SK-N-SH treated with all-trans-retinoic acid at 6 μM for 48 hours (cell line): ENCODE results near the gene TNFSF13.

Source experiments
- BACH2 ChIP-seq: fragments of 250-450 bp; sonication (Bioruptor Pico); IDR thresholded peaks from 2 replicates; pipeline ENCODE4 v1.9.0; 2021; ENCODE audit warnings: mild to moderate bottlenecking, borderline replicate concordance
- GLIS3 ChIP-seq: fragments of 250-450 bp; sonication (Bioruptor Pico); IDR thresholded peaks from 2 replicates; pipeline ENCODE4 v1.5.0; 2020; ENCODE audit warnings: mild to moderate bottlenecking, moderate library complexity
- OSR1 ChIP-seq: fragments of 250-450 bp; sonication (Bioruptor Pico); IDR thresholded peaks from 2 replicates; pipeline ENCODE4 v1.8.0; 2022; ENCODE audit warnings: moderate library complexity, mild to moderate bottlenecking, inconsistent platforms
- ZC3H10 ChIP-seq: fragments of 250-450 bp; sonication (Bioruptor Pico); IDR thresholded peaks from 2 replicates; pipeline ENCODE4 v1.5.1; 2021; ENCODE audit warnings: mild to moderate bottlenecking, moderate library complexity
- ZFP3 ChIP-seq: fragments of 250-450 bp; sonication (Bioruptor Pico); IDR thresholded peaks from 2 replicates; pipeline ENCODE4 v1.5.0; 2020; ENCODE audit warnings: mild to moderate bottlenecking, moderate library complexity
- ZFP30 ChIP-seq: fragments of 450-650 bp; formaldehyde crosslinking; IDR thresholded peaks from 2 replicates; pipeline ENCODE4 v1.5.0; 2022; ENCODE audit warnings: mild to moderate bottlenecking, moderate library complexity
- TF ChIP-seq, protein P1 (sequence below): fragments of 250-450 bp; sonication (Bioruptor Pico); IDR thresholded peaks from 2 replicates; pipeline ENCODE4 v1.8.0; 2020; ENCODE audit warnings: mild to moderate bottlenecking, moderate library complexity, borderline replicate concordance

- no peak for TF ChIP-seq ZC3H10 (CRISPR knock-in tag)
- TF ChIP-seq, protein P1, sequence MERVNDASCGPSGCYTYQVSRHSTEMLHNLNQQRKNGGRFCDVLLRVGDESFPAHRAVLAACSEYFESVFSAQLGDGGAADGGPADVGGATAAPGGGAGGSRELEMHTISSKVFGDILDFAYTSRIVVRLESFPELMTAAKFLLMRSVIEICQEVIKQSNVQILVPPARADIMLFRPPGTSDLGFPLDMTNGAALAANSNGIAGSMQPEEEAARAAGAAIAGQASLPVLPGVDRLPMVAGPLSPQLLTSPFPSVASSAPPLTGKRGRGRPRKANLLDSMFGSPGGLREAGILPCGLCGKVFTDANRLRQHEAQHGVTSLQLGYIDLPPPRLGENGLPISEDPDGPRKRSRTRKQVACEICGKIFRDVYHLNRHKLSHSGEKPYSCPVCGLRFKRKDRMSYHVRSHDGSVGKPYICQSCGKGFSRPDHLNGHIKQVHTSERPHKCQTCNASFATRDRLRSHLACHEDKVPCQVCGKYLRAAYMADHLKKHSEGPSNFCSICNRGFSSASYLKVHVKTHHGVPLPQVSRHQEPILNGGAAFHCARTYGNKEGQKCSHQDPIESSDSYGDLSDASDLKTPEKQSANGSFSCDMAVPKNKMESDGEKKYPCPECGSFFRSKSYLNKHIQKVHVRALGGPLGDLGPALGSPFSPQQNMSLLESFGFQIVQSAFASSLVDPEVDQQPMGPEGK (CRISPR knock-in tag) = no peak
- no peak for TF ChIP-seq BACH2 (CRISPR knock-in tag)
- TF ChIP-seq GLIS3 (CRISPR knock-in tag) = no peak
- no peak for TF ChIP-seq ZFP30
- TF ChIP-seq ZFP3 (CRISPR knock-in tag) = no peak
- no peak for TF ChIP-seq OSR1 (CRISPR knock-in tag)
Measured at GRCh38 chr17:7589204-7589868, 30.8 kb downstream of the TNFSF13 start.
